ENCODE measurements around the gene RERE. TPM values are rescaled to one million over a fixed set of nuclear protein-coding genes. Genes with fewer than 3 reads are reported as not detected.

The RERE gene
- total RNA-seq, 2 donors from 2014 or later, result 74.5 to 128 TPM

GRCh38 chr1:8473121-8473875 lies 344.1 kb downstream of the RERE start:
- no peaks in the 10 kb centered on the region for H3K9me3 ChIP-seq
- DNase-seq (no peak), ATAC-seq (no peak)
- no peaks in the 10 kb centered on the region for H3K27me3 ChIP-seq
- H3K4me1 ChIP-seq, result peaks cover 15% of the 10 kb centered on the region
- WGBS, 2 donors, result 78% methylated on average over 4 of the region's 4 CpGs
- no peak overlapping the region for H3K27ac ChIP-seq
- H3K36me3 ChIP-seq (replicated peaks in 1 of 2; ENCODE audit: insufficient read depth in 1 of 2, low read depth in 2 of 2), result no peaks in the 10 kb centered on the region
- intact Hi-C loops (cut with DNase I), result no loop called here
- TF ChIP-seq POLR2A (IDR thresholded peaks at IDR 0.05), result no peak
- TF ChIP-seq CTCF (IDR thresholded peaks at IDR 0.05), result no peak
- H3K4me3 ChIP-seq, result no peak overlapping the region

GRCh38 chr1:8472668-8473067 lies 344.8 kb downstream of the RERE start:
- intact Hi-C loops (cut with DNase I), result no loop called here
- 90 to 93% methylated on average over 2 of the region's 2 CpGs for WGBS, 2 donors
- no peak overlapping the region for H3K4me3 ChIP-seq
- H3K36me3 ChIP-seq (replicated peaks in 1 of 2; ENCODE audit: insufficient read depth in 1 of 2, low read depth in 2 of 2), result no peaks in the 10 kb centered on the region
- H3K27me3 ChIP-seq, result no peaks in the 10 kb centered on the region
- no peak for TF ChIP-seq POLR2A (IDR thresholded peaks at IDR 0.05)
- no peak for TF ChIP-seq CTCF (IDR thresholded peaks at IDR 0.05)
- no peak for ATAC-seq
- H3K4me1 ChIP-seq, result peaks cover 17% of the 10 kb centered on the region
- H3K27ac ChIP-seq, result no peak overlapping the region
- H3K9me3 ChIP-seq, result no peaks in the 10 kb centered on the region
- no peak for DNase-seq

- WGBS, 2 donors, result 90 to 100% methylated on average over 4 to 5 of the region's 5 CpGs
Measured at GRCh38 chr1:8471451-8471850, 346.0 kb downstream of the RERE start.

GRCh38 chr1:8468751-8469150 lies 348.7 kb downstream of the RERE start:
- ATAC-seq, result no peak
- Histone ChIP-seq H3K4me3 (no peak overlapping the region), H3K9me3 (no peaks in the 10 kb centered on the region), H3K4me1 (peaks cover 32% of the 10 kb centered on the region), H3K27ac (no peak overlapping the region), H3K27me3 (no peaks in the 10 kb centered on the region), H3K36me3 (replicated peaks in 1 of 2; ENCODE audit: insufficient read depth in 1 of 2, low read depth in 2 of 2) (no peaks in the 10 kb centered on the region)
- no peak for DNase-seq
- 40 to 46% methylated on average over 4 of the region's 4 CpGs for WGBS, 2 donors
- no peak for TF ChIP-seq CTCF (IDR thresholded peaks at IDR 0.05)
- no peak for TF ChIP-seq POLR2A (IDR thresholded peaks at IDR 0.05)
- intact Hi-C loops (cut with DNase I), result no loop called here

More at GRCh38 chr1:8471451-8471850, 346.0 kb downstream of the RERE start:
- TF ChIP-seq POLR2A (IDR thresholded peaks at IDR 0.05) (no peak), CTCF (IDR thresholded peaks at IDR 0.05) (no peak)
- Histone ChIP-seq H3K4me3 (no peak overlapping the region), H3K27ac (no peak overlapping the region), H3K4me1 (peaks cover 21% of the 10 kb centered on the region), H3K27me3 (no peaks in the 10 kb centered on the region), H3K9me3 (no peaks in the 10 kb centered on the region), H3K36me3 (replicated peaks in 1 of 2; ENCODE audit: insufficient read depth in 1 of 2, low read depth in 2 of 2) (no peaks in the 10 kb centered on the region)
- intact Hi-C loops (cut with DNase I), result no loop called here
- ATAC-seq (no peak), DNase-seq (no peak)

GRCh38 chr1:8467308-8467707 lies 350.1 kb downstream of the RERE start:
- TF ChIP-seq POLR2A (IDR thresholded peaks at IDR 0.05) (no peak), CTCF (IDR thresholded peaks at IDR 0.05) (no peak)
- intact Hi-C loops (cut with DNase I), result no loop called here
- Histone ChIP-seq H3K27me3 (no peaks in the 10 kb centered on the region), H3K27ac (no peak overlapping the region), H3K9me3 (no peaks in the 10 kb centered on the region), H3K4me3 (no peak overlapping the region), H3K36me3 (replicated peaks in 1 of 2; ENCODE audit: insufficient read depth in 1 of 2, low read depth in 2 of 2) (no peaks in the 10 kb centered on the region), H3K4me1 (peaks cover 44% of the 10 kb centered on the region)
- no peak for ATAC-seq
- 52 to 53% methylated on average over 3 of the region's 3 CpGs for WGBS, 2 donors
- no peak for DNase-seq

Measured in body of pancreas (tissue), 4 donors.